GM10847 (cell line): ENCODE results near the gene PRKD1.

Experiments used
- POLR2A ChIP-seq: IDR thresholded peaks from 2 replicates; pipeline ENCODE4 v1.6.1; 2011; ENCODE audit not compliant: insufficient read length; ENCODE audit errors: extremely low read depth

The PRKD1 gene

GRCh38 chr14:29527286-29527685 lies 400.4 kb downstream of the PRKD1 start:
- TF ChIP-seq POLR2A, result no peak
